Gastrocnemius medialis (tissue), 4 donors: Measurements from ENCODE around the gene APOBEC3G.

Experiments
- CTCF ChIP-seq, 5 experiments: fragments of 450-650 bp in 3 of 5; fragments of 200-600 bp in 2 of 5; sonication (generic) in 2 of 5; IDR thresholded peaks in 4 of 5; conservative IDR thresholded peaks in 1 of 5; 1 replicate in 4 of 5; 2 replicates in 1 of 5; pipeline ENCODE4 v1.5.1; 2016 to 2019; ENCODE audit warnings: antibody characterized with exemption in 5 of 5, mild to moderate bottlenecking in 3 of 5, moderate library complexity in 3 of 5
- POLR2A ChIP-seq, 2 donors: fragments of 450-650 bp; IDR thresholded peaks; one replicate each; pipeline ENCODE4 v1.6.1; 2017; ENCODE audit warnings: antibody characterized with exemption in 2 of 2, mild to moderate bottlenecking in 2 of 2, moderate library complexity in 2 of 2

DNA sequence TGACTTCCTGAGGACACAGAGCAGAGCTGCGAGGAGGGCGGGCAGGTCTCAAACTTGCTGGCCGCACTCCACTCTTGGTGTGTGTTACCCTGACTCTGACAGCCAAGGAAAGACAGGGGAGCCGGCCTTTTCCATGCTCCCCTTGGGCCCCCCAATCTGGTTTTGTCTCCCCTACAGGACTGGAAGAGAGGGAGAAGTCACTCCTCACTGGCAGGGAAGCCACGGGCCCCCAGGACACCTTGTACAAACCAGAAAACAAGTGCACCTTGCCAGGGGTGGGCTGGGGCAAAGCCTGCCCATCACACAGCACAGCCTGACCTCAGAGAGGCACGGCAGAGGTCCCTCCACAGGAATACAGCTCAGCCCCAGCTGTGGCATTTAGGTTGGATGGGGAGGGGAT lies 55.2 kb downstream of the APOBEC3G start:
- no peak for TF ChIP-seq CTCF (IDR thresholded peaks at IDR 0.05 in 4 of 5, conservative IDR thresholded peaks at IDR 0.05 in 1 of 5)
- TF ChIP-seq POLR2A (IDR thresholded peaks at IDR 0.05): no peak
